Jurkat, Clone E6-1 (cell line): ENCODE data around the gene TCEA2.

ENCODE experiments used
- DNase-seq: peaks from one replicate; pipeline ENCODE4 v3.0.0-alpha.2; 2011; ENCODE audit warnings: low read depth, low spot score
- H3K4me3 ChIP-seq: 2 replicates; pipeline ENCODE4 v1.5.1; 2011; ENCODE audit warnings: mild to moderate bottlenecking, low read length, control low read depth, moderate library complexity

TCEA2 gene

GRCh38 chr20:64073476-64074183, 10.6 kb downstream of the TCEA2 start:
- no peak for DNase-seq
- no peak overlapping the region for H3K4me3 ChIP-seq

- H3K4me3 ChIP-seq, result no peak overlapping the region
- DNase-seq, result no peak
Measured at GRCh38 chr20:64074184-64074789, 11.3 kb downstream of the TCEA2 start.

- no peak for DNase-seq
Measured at GRCh38 chr20:64074963-64075362, 12.0 kb downstream of the TCEA2 start.

GRCh38 chr20:64075556-64075955, 12.6 kb downstream of the TCEA2 start:
- no peak overlapping the region for H3K4me3 ChIP-seq
- no peak for DNase-seq

More at GRCh38 chr20:64074963-64075362, 12.0 kb downstream of the TCEA2 start:
- H3K4me3 ChIP-seq, result no peak overlapping the region

GRCh38 chr20:64076061-64076997, 13.3 kb downstream of the TCEA2 start:
- no peak overlapping the region for H3K4me3 ChIP-seq
- DNase-seq, result no peak

GRCh38 chr20:64077094-64077493, 14.1 kb downstream of the TCEA2 start:
- DNase-seq, result no peak
- no peak overlapping the region for H3K4me3 ChIP-seq

GRCh38 chr20:64077541-64077875, 14.5 kb downstream of the TCEA2 start:
- H3K4me3 ChIP-seq, result peak overlapping the region; percentile 77
- no peak for DNase-seq

- peak overlapping the region; percentile 77 for H3K4me3 ChIP-seq
- DNase-seq, result peak; percentile 61
Measured at GRCh38 chr20:64077876-64078551, 15.0 kb downstream of the TCEA2 start.

- H3K4me3 ChIP-seq, result peak overlapping the region; percentile 77
- DNase-seq, result no peak
Measured at GRCh38 chr20:64078934-64079272, 15.9 kb downstream of the TCEA2 start.

- peak within 1 kb of the TSS; percentile 77 for H3K4me3 ChIP-seq
- peak; percentile 37 for DNase-seq
Measured at GRCh38 chr20:64079273-64080012, 16.4 kb downstream of the TCEA2 start, which contains the start of gene RGS19. RGS19 (minus strand) TSS chr20:64079518; CDS start chr20:64076886, 2,632 bp downstream.

GRCh38 chr20:64080013-64080812, 17.2 kb downstream of the TCEA2 start, which contains the start of gene OPRL1:
OPRL1 (plus strand) TSS chr20:64080082; CDS start chr20:64092721, 12,639 bp downstream.
- peak within 1 kb of the TSS; percentile 77 for H3K4me3 ChIP-seq
- no peak for DNase-seq

- no peak overlapping the region for H3K4me3 ChIP-seq
- no peak for DNase-seq
Measured at GRCh38 chr20:64080813-64081623, 18.0 kb downstream of the TCEA2 start.

GRCh38 chr20:64081624-64081964, 18.6 kb downstream of the TCEA2 start:
- H3K4me3 ChIP-seq, result no peak overlapping the region

GRCh38 chr20:64082126-64082731, 19.2 kb downstream of the TCEA2 start:
- no peak overlapping the region for H3K4me3 ChIP-seq
- DNase-seq, result no peak

More at GRCh38 chr20:64081624-64081964, 18.6 kb downstream of the TCEA2 start:
- DNase-seq, result no peak

GRCh38 chr20:64082820-64083377, 19.9 kb downstream of the TCEA2 start:
- H3K4me3 ChIP-seq, result peak overlapping the region; percentile 47
- no peak for DNase-seq

- H3K4me3 ChIP-seq, result peak overlapping the region; percentile 47
- peak; percentile 50 for DNase-seq
Measured at GRCh38 chr20:64083378-64083803, 20.4 kb downstream of the TCEA2 start.
